Peyer's patch (tissue), 4 donors: ENCODE results near the gene RNF169.

Experiments used
- CTCF ChIP-seq, 6 experiments: fragments of 450-650 bp in 4 of 6; fragments of 200-600 bp in 2 of 6; sonication (generic) in 1 of 6; IDR thresholded peaks; one replicate each; pipeline ENCODE4 v1.5.1; 2017 to 2019; ENCODE audit warnings: antibody characterized with exemption in 6 of 6, mild to moderate bottlenecking in 3 of 6, moderate library complexity in 1 of 6
- POLR2A ChIP-seq, 2 donors: fragments of 450-650 bp; IDR thresholded peaks; one replicate each; pipeline ENCODE4 v1.5.1; 2017; ENCODE audit warnings: antibody characterized with exemption in 2 of 2, mild to moderate bottlenecking in 2 of 2, moderate library complexity in 2 of 2

GRCh38 chr11:74754507-74755252 is 6.0 kb downstream of the RNF169 start:
- TF ChIP-seq POLR2A (IDR thresholded peaks at IDR 0.05) = no peak
- TF ChIP-seq CTCF (IDR thresholded peaks at IDR 0.05) = no peak
